ENCODE measurements around the gene FBN1.

Gene FBN1

DNA sequence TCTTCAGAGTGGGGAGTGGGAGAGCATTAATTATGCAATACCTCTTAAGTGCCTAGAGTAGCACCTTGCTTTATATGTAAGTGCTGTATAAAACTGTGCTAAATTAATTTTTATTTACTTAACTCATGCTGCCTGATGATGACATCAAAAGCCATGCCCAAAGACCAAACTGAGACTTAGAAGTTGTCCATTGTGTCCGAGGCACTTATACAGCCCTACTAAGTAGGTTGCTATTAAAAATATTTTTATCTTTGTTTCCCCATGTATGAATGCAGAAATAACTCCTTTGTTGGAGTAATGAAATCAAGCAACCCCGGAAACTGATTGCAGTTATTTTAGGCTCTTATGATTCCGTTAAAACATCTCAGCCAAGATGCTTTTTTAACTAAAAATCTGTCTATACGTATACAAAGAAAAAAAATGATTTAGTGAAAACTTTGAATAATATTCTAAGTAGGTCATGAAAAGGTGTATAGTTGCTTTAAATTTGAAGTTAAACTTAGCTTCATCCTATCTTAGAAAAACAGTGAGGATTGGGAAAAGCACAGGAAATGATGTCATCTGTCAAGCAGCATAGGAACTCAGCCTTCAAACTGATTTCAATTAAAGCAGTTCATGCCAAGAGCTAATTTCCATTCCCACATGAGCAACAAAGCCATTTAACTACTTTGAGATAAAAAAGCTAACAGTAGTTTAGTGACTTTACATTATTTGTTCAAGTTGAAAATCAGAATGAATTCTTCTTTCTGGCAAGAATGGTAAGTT, 43.0 kb downstream of the FBN1 start:
- no peak for TF ChIP-seq JUND (IDR thresholded peaks at IDR 0.05; ENCODE audit: low read depth)
- no peak for DNase-seq (ENCODE audit: low read depth in 1 of 2, low spot score in 1 of 2)
- in situ Hi-C loops (cut with HindIII; ENCODE audit: low pct_unique_long_range_greater_than_20kb, low sequenced_read_pairs), result no loop called here

DNA sequence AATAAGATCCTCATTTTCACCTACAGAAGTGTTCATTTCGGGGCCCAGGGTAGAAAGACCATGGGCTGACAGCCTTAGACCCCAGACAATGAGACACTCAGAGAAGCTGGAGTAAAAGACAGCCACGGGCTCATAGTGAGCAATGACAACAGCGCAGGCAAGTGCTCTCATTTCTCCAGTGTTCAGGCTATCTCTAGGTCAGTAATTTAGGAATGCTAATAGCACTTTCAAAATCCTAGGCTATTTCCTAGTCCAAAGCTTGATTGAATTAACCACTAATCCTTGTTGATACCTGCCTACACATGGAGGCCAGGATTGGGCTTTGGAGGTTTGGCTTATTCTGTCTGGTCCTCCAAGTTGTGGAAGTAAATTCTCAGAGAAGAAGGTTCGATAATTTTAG, 44.4 kb downstream of the FBN1 start:
- TF ChIP-seq JUND (IDR thresholded peaks at IDR 0.05; ENCODE audit: low read depth), result no peak
- in situ Hi-C loops (cut with HindIII; ENCODE audit: low pct_unique_long_range_greater_than_20kb, low sequenced_read_pairs), result no loop called here
- DNase-seq (ENCODE audit: low read depth in 1 of 2, low spot score in 1 of 2), result no peak

DNA sequence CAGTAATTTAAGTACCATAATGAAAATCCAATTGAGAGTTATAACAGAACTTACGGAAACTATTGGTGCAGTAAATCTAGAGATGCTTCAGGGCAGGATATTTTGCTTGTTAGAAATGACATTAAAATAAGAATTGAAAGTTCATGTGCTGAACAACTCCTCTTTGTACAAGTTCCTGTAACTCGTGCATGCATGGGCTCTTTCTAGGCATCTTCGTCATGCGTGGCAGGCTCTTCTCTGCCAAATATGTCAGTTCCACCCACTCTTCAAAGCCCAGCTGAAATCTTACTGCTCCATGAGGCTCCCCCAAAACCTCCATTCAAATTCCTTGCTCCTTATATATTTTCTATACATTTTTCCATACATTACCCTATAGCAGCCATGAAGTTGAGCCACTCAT, 48.7 kb downstream of the FBN1 start:
- no peak for DNase-seq (ENCODE audit: low read depth in 1 of 2, low spot score in 1 of 2)
- in situ Hi-C loops (cut with HindIII; ENCODE audit: low pct_unique_long_range_greater_than_20kb, low sequenced_read_pairs), result no loop called here
- no peak for TF ChIP-seq JUND (IDR thresholded peaks at IDR 0.05; ENCODE audit: low read depth)

DNA sequence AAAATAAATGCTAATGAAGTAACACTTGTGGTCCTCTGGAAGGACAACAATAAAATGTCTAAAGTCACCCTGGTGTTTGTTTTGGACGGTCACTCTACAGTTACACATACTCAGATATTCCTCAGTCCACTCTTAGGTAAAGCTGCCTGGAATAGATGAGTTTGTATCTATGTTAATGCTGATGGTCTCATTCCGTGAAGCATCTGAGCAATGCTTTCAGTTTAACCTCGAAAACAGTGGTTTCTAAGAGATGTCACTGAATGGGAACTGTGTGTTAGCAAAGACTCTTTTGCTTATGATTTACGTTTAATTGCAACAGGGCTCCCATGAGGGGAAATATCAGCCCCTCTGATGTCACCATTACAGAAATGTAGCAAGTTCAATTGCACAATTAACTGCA, 49.1 kb downstream of the FBN1 start:
- no peak for TF ChIP-seq JUND (IDR thresholded peaks at IDR 0.05; ENCODE audit: low read depth)
- no peak for DNase-seq (ENCODE audit: low read depth in 1 of 2, low spot score in 1 of 2)
- in situ Hi-C loops (cut with HindIII; ENCODE audit: low pct_unique_long_range_greater_than_20kb, low sequenced_read_pairs), result no loop called here

DNA sequence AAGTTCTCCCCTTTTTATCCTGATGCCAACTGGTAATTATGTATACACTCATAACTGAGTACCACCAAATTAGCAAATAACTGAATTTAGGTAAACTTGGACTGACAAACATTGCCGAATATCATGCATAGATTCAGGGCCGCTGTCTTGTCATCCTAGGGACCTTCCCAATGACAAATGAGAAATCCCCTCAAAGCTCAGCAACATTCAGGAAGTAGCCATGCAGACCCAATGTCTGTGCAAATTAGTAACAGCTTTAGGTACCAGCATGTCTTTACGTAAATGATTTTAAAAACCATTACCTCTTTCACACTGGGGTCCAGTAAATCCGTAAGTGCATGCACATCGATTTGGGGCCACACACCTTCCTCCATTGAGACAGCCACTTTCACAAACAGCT, 49.5 kb downstream of the FBN1 start:
- DNase-seq (ENCODE audit: low read depth in 1 of 2, low spot score in 1 of 2), result no peak
- in situ Hi-C loops (cut with HindIII; ENCODE audit: low pct_unique_long_range_greater_than_20kb, low sequenced_read_pairs), result no loop called here
- TF ChIP-seq JUND (IDR thresholded peaks at IDR 0.05; ENCODE audit: low read depth), result no peak

DNA sequence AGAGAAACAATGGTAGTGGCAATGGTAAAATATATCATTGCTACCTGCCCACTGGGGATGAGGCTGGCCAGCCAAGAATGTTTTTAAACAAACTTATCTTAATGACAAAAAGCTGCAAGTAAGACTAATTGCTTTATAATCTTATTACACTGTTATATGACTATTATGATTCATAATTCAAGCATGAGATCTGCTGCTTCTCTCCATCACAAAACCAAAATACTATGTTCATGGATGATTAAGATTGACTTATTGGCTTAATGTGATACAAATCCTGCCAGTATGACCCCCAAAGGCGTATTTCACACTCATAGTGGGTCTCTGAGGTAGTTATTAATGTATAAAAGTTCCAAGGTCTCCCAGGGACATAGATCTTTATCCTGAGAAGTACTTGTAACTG, 52.6 kb downstream of the FBN1 start:
- in situ Hi-C loops (cut with HindIII; ENCODE audit: low pct_unique_long_range_greater_than_20kb, low sequenced_read_pairs), result no loop called here
- no peak for TF ChIP-seq JUND (IDR thresholded peaks at IDR 0.05; ENCODE audit: low read depth)
- DNase-seq (ENCODE audit: low read depth in 1 of 2, low spot score in 1 of 2), result no peak

DNA sequence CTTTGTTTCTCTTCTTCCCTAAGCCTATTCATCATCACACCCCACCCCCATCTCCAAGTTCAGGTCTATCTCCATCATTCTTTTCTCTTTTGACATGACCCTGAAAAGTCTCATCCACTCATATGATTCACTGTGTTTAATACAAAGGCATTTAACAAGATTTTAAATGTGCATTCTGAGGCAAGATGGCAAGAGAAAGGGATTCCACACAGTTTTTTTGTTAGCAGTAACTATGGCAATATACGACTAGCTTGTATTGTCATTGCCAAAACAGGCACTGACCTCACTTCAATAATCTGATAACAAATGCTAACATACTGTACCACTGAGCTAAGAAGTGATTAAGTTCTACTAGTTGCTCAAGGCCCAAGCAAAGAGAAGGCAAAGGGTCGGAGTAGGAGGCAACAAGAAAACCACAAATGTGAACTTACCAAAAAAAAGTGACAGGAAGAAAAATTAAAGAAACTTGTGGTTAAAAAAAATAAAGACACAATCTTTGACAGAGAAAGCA, 53.2 kb downstream of the FBN1 start:
- no peak for DNase-seq (ENCODE audit: low read depth in 1 of 2, low spot score in 1 of 2)
- in situ Hi-C loops (cut with HindIII; ENCODE audit: low pct_unique_long_range_greater_than_20kb, low sequenced_read_pairs), result no loop called here
- no peak for TF ChIP-seq JUND (IDR thresholded peaks at IDR 0.05; ENCODE audit: low read depth)

DNA sequence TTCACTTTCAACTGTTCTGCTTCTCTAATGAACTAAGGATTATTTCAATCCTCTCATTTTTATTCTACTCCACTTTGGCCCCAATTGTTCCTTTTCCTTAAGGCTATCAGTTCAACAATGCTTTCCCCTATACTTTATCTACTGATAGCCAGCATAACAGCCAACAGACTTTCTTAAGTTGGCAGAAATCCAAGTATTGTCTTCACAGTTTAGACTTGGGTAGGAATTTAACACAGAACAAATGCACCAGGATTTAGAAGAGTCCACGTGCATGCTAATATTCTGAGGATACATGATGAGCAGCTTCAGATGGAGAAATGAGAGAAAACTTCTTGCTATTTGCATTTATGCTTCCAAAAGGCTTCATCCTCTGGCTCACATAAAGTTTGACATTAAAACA, 54.8 kb downstream of the FBN1 start:
- DNase-seq (ENCODE audit: low read depth in 1 of 2, low spot score in 1 of 2), result no peak
- TF ChIP-seq JUND (IDR thresholded peaks at IDR 0.05; ENCODE audit: low read depth), result no peak
- in situ Hi-C loops (cut with HindIII; ENCODE audit: low pct_unique_long_range_greater_than_20kb, low sequenced_read_pairs), result no loop called here

DNA sequence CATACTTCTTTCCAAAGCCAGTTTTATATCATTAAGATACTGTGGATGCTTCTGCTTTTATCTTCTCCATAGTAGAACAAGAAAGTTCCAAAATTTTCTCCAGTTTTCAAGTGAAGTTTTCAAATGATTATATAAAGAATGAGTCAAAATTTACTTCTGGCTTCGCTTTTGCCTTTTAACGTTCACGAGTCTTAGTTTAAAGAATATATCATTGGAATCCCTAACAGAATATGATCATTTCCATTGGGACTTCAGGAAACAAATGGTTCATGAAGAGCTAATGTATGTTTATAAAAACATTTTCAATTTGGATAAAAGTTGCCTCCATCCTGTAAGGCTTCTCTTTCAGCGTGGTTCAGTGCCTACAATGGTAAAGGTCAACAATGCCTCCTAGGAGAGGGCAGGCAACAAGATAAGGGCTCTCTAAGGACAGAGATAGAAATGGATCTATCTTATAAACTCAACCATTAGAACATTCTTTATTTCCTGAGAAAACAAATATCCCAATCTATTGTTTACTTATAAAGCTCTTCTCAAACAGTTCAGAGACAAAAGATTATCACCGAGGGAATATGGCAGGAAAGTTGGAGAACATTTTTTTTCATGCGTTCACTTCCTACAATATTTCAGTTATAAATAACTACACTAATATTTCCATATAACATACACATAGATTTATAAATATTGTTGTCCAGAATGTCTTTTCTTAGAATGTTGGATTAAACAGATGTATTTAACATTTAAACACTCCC, 60.5 kb downstream of the FBN1 start:
- in situ Hi-C loops (cut with HindIII; ENCODE audit: low pct_unique_long_range_greater_than_20kb, low sequenced_read_pairs), result no loop called here
- DNase-seq (ENCODE audit: low read depth in 1 of 2, low spot score in 1 of 2), result no peak
- TF ChIP-seq JUND (IDR thresholded peaks at IDR 0.05; ENCODE audit: low read depth), result no peak

DNA sequence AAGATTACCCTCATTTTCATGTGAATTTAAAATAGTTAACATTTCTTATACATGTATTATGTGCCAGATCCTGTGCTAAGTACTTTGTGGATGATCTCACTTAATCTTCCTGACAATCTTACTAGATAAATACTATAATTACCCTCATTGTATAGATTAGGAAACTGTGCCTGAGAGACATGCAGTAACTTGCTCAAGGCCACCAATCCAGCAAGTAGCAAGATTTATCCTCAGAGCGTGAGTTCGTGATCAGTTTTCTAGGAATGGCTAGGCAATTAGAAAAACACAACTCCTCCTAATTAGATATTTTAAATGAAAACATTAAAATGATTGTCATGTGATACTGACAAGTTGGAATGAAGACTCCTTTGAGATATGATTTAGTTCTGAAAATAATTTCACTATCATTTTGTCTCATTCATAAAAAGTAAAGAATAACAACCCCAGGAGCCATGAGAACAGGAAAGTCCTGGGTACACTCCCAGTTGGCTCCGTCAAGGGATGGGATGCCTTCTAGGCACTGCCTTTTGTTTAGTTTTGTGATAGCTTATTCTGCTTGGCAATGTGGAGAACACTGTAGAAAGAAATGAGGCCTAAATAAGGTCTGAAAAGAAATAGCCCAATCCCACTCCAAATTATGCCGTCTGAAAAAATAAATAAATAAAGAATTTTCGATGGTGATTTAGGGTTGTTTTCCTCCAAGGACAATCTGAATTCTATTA, 61.3 kb downstream of the FBN1 start:
- TF ChIP-seq JUND (IDR thresholded peaks at IDR 0.05; ENCODE audit: low read depth), result no peak
- in situ Hi-C loops (cut with HindIII; ENCODE audit: low pct_unique_long_range_greater_than_20kb, low sequenced_read_pairs), result no loop called here
- no peak for DNase-seq (ENCODE audit: low read depth in 1 of 2, low spot score in 1 of 2)

DNA sequence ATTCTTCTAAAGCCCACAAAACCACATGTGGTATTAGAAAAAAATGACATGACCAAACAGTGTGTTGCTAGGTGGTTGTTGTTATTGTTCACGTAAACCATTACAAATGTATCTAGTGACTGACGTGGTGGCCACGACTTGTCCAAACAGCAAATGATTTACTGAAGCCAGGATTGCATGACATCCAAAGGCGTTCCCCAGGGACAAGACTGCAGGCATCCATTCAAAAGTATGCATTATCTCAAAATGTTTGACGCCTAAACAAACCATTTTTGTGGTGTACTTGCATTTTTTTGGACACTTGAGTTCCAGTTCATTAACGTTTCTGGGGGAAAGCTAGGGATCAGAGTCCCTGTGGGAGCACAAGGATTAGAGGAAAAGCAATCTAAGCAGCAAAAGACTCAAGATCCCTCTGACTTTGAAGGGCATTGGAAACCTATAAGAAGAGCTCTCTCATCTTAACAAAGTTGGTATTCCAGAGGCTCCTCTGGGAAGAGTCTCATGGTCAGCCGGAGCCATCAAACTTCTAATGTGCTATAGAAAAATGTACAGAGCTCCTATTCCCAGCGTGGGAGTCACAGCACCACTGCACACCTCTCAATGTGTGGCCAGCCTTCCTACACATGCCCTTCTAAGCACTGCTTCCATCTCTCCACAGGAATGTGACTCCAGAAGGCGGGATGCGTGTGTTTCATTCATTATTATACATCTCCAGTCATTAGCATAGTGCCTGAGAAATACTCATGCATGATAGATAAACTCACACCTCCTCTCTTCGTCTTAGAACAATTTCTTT, 62.9 kb downstream of the FBN1 start:
- in situ Hi-C loops (cut with HindIII; ENCODE audit: low pct_unique_long_range_greater_than_20kb, low sequenced_read_pairs), result no loop called here
- DNase-seq (ENCODE audit: low read depth in 1 of 2, low spot score in 1 of 2), result no peak

DNA sequence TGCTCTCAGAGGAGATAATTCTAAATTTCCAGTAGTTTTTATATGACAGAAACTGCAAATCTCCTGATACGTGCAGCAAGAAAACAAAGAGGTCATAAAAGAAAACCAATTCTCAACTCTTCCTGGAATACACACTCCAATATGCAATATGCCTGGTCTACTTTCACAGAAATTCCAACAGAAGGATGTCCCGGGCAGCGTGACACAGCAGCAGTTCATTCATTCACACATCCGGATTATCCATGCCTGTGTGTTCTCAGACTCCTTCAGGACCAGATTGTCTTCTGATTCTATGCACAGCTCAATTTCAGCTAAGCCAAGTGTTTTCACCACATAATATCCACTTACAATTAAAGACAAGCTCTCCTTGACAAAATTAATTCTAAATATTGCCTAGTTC, 64.3 kb downstream of the FBN1 start:
- DNase-seq (ENCODE audit: low read depth in 1 of 2, low spot score in 1 of 2), result no peak
- no peak for TF ChIP-seq JUND (IDR thresholded peaks at IDR 0.05; ENCODE audit: low read depth)
- in situ Hi-C loops (cut with HindIII; ENCODE audit: low pct_unique_long_range_greater_than_20kb, low sequenced_read_pairs), result no loop called here

More for the DNA sequence above, 62.9 kb downstream of the FBN1 start:
- no peak for TF ChIP-seq JUND (IDR thresholded peaks at IDR 0.05; ENCODE audit: low read depth)
